Stomach (tissue), 9 donors: ENCODE data around the gene HNMT. TPM values are rescaled to one million over a fixed set of nuclear protein-coding genes. Genes with fewer than 3 reads are reported as not detected.
A peak's percentile ranks its signal among the peaks of the same experiment; 100 is the strongest.

Experiments used
- DNase-seq, 2 donors: peaks; one replicate each; pipeline versions ENCODE4 v3.0.0 to v3.0.0-alpha.2; 2013 to 2019
- H3K27ac ChIP-seq, 5 donors: fragments of 200-600 bp in 4 of 5; sonication (generic) in 4 of 5; one replicate each; pipeline ENCODE4 v1.5.1; 2013 to 2019; ENCODE audit warnings: mild to moderate bottlenecking in 1 of 5, moderate library complexity in 1 of 5
- H3K27me3 ChIP-seq, 3 donors: fragments of 200-600 bp; sonication (generic); one replicate each; pipeline ENCODE4 v1.5.1; 2017 to 2019; ENCODE audit warnings: mixed run types in 1 of 3
- H3K36me3 ChIP-seq, 4 donors: fragments of 200-600 bp; sonication (generic); 1 replicate in 3 of 4; 2 replicates in 1 of 4; pipeline ENCODE4 v1.5.1; 2016 to 2019
- H3K4me1 ChIP-seq, 4 donors: fragments of 200-600 bp; sonication (generic); one replicate each; pipeline ENCODE4 v1.5.1; 2016 to 2019
- H3K4me3 ChIP-seq, 4 donors: fragments of 200-600 bp; sonication (generic) in 3 of 4; one replicate each; pipeline ENCODE4 v1.5.1; 2016 to 2019; ENCODE audit warnings: mild to moderate bottlenecking in 1 of 4
- H3K9me3 ChIP-seq, 4 donors: fragments of 200-600 bp; sonication (generic); one replicate each; pipeline ENCODE4 v1.5.1; 2016 to 2019
- CTCF ChIP-seq, 7 experiments: fragments of 450-650 bp in 4 of 7; fragments of 200-600 bp in 3 of 7; sonication (generic) in 3 of 7; IDR thresholded peaks; one replicate each; pipeline ENCODE4 v1.5.1; 2016 to 2019; ENCODE audit warnings: antibody characterized with exemption in 7 of 7, control low read depth in 2 of 7, mild to moderate bottlenecking in 1 of 7
- EP300 ChIP-seq: sonication (generic); formaldehyde crosslinking; IDR thresholded peaks from one replicate; pipeline ENCODE4 v1.6.1; 2017; ENCODE audit warnings: antibody characterized with exemption
- POLR2A ChIP-seq, 4 donors: fragments of 450-650 bp; IDR thresholded peaks; one replicate each; pipeline ENCODE4 v1.6.1; 2016; ENCODE audit warnings: antibody characterized with exemption in 4 of 4, control low read depth in 2 of 4, mild to moderate bottlenecking in 1 of 4, moderate library complexity in 1 of 4
- POLR2AphosphoS5 ChIP-seq, 3 donors: sonication (generic); formaldehyde crosslinking; IDR thresholded peaks; one replicate each; pipeline ENCODE4 v1.6.1; 2016; ENCODE audit warnings: antibody characterized with exemption in 3 of 3
- WGBS, 5 donors: extraction: QIAGEN DNeasy Blood & Tissue Kit in 3 of 5; methylation state at CpG; one replicate each; pipeline versions ENCODE4 v1.1.5 to v1.1.7; 2013 to 2018; 5-methylcytosine and 5-hydroxymethylcytosine counted together
- intact Hi-C: fragments of 100-400 bp; cut with DNase I; formaldehyde crosslinking; loops from one replicate; pipeline ENCODE4 v1.15.1; 2023; ENCODE audit warnings: low total_unique reads
- polyA plus RNA-seq, 3 donors: library from polyadenylated mRNA; stranded (reverse); fragments of 200-250 nt; gene quantifications; one replicate each; pipeline ENCODE4 v1.2.3, GENCODE V29; 2013
- total RNA-seq, 5 donors: library from RNA; depleted of rRNA; stranded (reverse); fragments of >200 nt; gene quantifications; one replicate each; pipeline versions ENCODE4 v1.1.0 to v1.2.3, GENCODE V29; 2014 to 2016
- donor health status: healthy with polysubstance abuse.
- donor health status: Bipolar disorder and iron deficiency.
- donor health status: healthy.

Gene HNMT
- total and polyA plus RNA-seq, 8 donors, result 11.2 to 145 (median 44.7) TPM

- H3K4me3 ChIP-seq, result no peak overlapping the region
- peaks cover 0 to 22% (median 5%) of the 10 kb centered on the region in 4 donors for H3K4me1 ChIP-seq
- H3K27ac ChIP-seq, result no peak overlapping the region
- TF ChIP-seq POLR2AphosphoS5 (IDR thresholded peaks at IDR 0.05), result no peak
- no peak for TF ChIP-seq CTCF (IDR thresholded peaks at IDR 0.05)
- TF ChIP-seq EP300, result no peak
- no peak for TF ChIP-seq POLR2A (IDR thresholded peaks at IDR 0.05)
- H3K27me3 ChIP-seq, result no peaks in the 10 kb centered on the region
- H3K9me3 ChIP-seq, result no peaks in the 10 kb centered on the region
- no peak for DNase-seq
- H3K36me3 ChIP-seq, result no peaks in the 10 kb centered on the region
- intact Hi-C loops, result no loop called here
Measured at GRCh38 chr2:137946227-137946626, 18.0 kb upstream of the HNMT start.

GRCh38 chr2:137947032-137947727, 17.1 kb upstream of the HNMT start:
- peaks cover 0 to 20% (median 1%) of the 10 kb centered on the region in 4 donors for H3K4me1 ChIP-seq
- H3K9me3 ChIP-seq, result no peaks in the 10 kb centered on the region
- no peaks in the 10 kb centered on the region for H3K36me3 ChIP-seq
- DNase-seq, result peak in 1 of 2 donors; percentile 26
- H3K27ac ChIP-seq, result no peak overlapping the region
- H3K4me3 ChIP-seq, result no peak overlapping the region
- no peaks in the 10 kb centered on the region for H3K27me3 ChIP-seq
- intact Hi-C loops, result no loop called here
- TF ChIP-seq POLR2AphosphoS5 (IDR thresholded peaks at IDR 0.05) (no peak), CTCF (IDR thresholded peaks at IDR 0.05) (no peak), POLR2A (IDR thresholded peaks at IDR 0.05) (no peak), EP300 (no peak)
- WGBS, 5 donors, result 58 to 83% (median 70%) methylated on average over 3 of the region's 3 CpGs

- no peak overlapping the region for H3K27ac ChIP-seq
- TF ChIP-seq CTCF (IDR thresholded peaks at IDR 0.05) (peak in 5 of 7 experiments; percentile 40 to 56 (median 49)), POLR2A (IDR thresholded peaks at IDR 0.05) (no peak)
- H3K4me3 ChIP-seq, result no peak overlapping the region
- WGBS, 5 donors, result 34 to 49% (median 39%) methylated on average over 4 of the region's 4 CpGs
- intact Hi-C loops, result no loop called here
- no peaks in the 10 kb centered on the region for H3K27me3 ChIP-seq
- DNase-seq, result peak; percentile 78 to 79
- no peaks in the 10 kb centered on the region for H3K36me3 ChIP-seq
- peaks cover 0 to 13% (median 0%) of the 10 kb centered on the region in 4 donors for H3K4me1 ChIP-seq
- H3K9me3 ChIP-seq, result no peaks in the 10 kb centered on the region
Measured at GRCh38 chr2:137947728-137948336, 16.4 kb upstream of the HNMT start.

- Histone ChIP-seq H3K36me3 (no peaks in the 10 kb centered on the region), H3K4me1 (peaks cover 0 to 11% (median 3%) of the 10 kb centered on the region in 4 donors), H3K27me3 (no peaks in the 10 kb centered on the region), H3K27ac (no peak overlapping the region), H3K9me3 (no peaks in the 10 kb centered on the region), H3K4me3 (no peak overlapping the region)
- TF ChIP-seq POLR2A (IDR thresholded peaks at IDR 0.05) (no peak), CTCF (IDR thresholded peaks at IDR 0.05) (no peak), EP300 (no peak), POLR2AphosphoS5 (IDR thresholded peaks at IDR 0.05) (no peak)
- intact Hi-C loops, result no loop called here
- 73 to 80% (median 78%) methylated on average over 7 of the region's 7 CpGs for WGBS, 5 donors
- DNase-seq, result no peak
Measured at GRCh38 chr2:137948894-137949293, 15.4 kb upstream of the HNMT start.
